Adrenal gland (tissue), 5 donors: ENCODE measurements around the gene YKT6.

Source experiments
- POLR2A ChIP-seq, 2 donors: fragments of 450-650 bp; IDR thresholded peaks; one replicate each; pipeline ENCODE4 v1.6.1; 2017; ENCODE audit warnings: antibody characterized with exemption in 2 of 2, mild to moderate bottlenecking in 2 of 2, moderate library complexity in 1 of 2
- TF ChIP-seq, protein P1 (sequence below), 6 experiments: fragments of 450-650 bp in 4 of 6; fragments of 200-600 bp in 2 of 6; sonication (generic) in 1 of 6; IDR thresholded peaks; 1 replicate in 5 of 6; 2 replicates in 1 of 6; pipeline versions ENCODE4 v1.5.1 to v1.8.0; 2016 to 2021; ENCODE audit warnings: antibody characterized with exemption in 6 of 6, mild to moderate bottlenecking in 2 of 6, moderate library complexity in 1 of 6
- donor health status: DM: no; HTN: no; CAD: no.

DNA sequence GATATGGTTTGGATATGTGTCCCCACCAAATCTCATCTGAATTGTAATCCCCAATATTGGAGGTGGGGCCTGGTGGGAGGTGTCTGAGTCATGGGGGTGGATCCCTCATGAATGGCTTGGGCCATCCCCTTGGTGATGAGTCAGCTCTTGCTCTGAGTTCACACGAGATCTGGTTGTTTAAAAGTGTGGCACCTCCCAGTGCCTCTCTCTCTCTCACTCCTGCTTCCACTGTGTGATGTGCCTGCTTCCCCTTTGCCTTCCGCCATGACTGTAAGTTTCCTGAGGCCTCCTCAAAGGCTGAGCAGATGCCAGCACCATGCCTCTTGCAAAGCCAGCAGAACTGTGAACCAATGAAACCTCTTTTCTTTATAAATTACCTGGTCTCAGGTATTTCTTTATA is 6.7 kb upstream of the YKT6 start:
- TF ChIP-seq, protein P1, sequence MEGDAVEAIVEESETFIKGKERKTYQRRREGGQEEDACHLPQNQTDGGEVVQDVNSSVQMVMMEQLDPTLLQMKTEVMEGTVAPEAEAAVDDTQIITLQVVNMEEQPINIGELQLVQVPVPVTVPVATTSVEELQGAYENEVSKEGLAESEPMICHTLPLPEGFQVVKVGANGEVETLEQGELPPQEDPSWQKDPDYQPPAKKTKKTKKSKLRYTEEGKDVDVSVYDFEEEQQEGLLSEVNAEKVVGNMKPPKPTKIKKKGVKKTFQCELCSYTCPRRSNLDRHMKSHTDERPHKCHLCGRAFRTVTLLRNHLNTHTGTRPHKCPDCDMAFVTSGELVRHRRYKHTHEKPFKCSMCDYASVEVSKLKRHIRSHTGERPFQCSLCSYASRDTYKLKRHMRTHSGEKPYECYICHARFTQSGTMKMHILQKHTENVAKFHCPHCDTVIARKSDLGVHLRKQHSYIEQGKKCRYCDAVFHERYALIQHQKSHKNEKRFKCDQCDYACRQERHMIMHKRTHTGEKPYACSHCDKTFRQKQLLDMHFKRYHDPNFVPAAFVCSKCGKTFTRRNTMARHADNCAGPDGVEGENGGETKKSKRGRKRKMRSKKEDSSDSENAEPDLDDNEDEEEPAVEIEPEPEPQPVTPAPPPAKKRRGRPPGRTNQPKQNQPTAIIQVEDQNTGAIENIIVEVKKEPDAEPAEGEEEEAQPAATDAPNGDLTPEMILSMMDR (IDR thresholded peaks at IDR 0.05), result no peak
- TF ChIP-seq POLR2A (IDR thresholded peaks at IDR 0.05), result no peak
